ENCODE results near the gene EPS8L2. TPM values are rescaled to one million over a fixed set of nuclear protein-coding genes. Genes with fewer than 3 reads are reported as not detected.

The EPS8L2 gene
- total and polyA plus RNA-seq, 4 experiments from 2014 or later = 15.4 to 19.5 (median 17.6) TPM

DNA sequence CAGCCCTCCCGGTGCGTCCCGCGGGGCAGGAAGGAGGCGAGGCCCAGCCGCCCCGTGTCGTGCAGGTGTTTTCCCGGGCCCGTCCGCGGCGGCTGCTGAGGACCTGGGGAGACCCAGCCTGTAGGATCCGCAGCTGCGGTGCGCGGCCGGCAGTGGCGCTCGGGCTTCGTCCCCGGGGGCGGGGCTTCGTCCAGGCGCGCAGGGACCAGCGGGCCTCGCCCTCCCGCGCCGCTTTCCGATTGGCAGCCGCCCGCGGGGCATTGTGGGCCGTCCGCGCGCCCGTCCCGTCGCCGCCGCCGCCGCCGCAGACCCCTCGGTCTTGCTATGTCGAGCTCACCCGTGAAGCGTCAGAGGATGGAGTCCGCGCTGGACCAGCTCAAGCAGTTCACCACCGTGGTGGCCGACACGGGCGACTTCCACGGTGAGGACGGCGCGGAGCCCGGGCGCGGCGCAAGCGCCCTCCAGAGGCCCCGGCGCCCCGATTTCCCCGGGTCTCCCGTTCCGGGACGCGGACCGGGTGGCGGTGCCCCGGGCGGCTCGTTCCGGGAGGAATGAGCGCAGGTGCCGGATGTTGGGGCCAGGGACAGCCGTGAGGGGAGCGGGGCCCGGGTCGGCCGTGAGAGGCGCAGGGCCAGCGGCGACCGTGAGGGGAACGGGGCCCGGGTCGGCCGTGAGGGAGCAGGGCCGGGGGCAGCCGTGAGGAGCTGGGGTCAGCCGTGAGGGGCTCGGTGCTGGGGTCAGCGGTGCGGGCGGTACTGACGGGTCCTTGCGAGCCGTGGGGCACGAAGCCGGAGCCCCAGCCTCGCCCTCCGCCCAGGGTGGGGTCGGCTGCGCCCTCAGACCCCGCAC lies 41.4 kb downstream of the EPS8L2 start, which contains the start of gene TALDO1:
Gene TALDO1, plus strand, starts transcription at position 307 of the 849 bp plus-strand sequence. Its CDS starts 18 bp downstream, at position 325.
- peaks cover 0 to 2% of the 10 kb centered on the region in 2 donors for H3K36me3 Mint-ChIP-seq
- Histone ChIP-seq H3K4me3 (ENCODE audit: low read length in 2 of 2) (peak within 1 kb of the TSS; percentile 58 to 87), H3K36me3 (ENCODE audit: insufficient read depth, low read length) (no peaks in the 10 kb centered on the region), H3K4me1 (ENCODE audit: insufficient read depth, low read length) (peaks cover 31% of the 10 kb centered on the region), H3K27me3 (ENCODE audit: insufficient read depth, low read length) (no peaks in the 10 kb centered on the region), H3K9me3 (ENCODE audit: control insufficient read depth in 1 of 2, low read length in 2 of 2) (no peaks in the 10 kb centered on the region), H3K27ac (ENCODE audit: low read depth, low read length) (peak within 1 kb of the TSS; percentile 67)
- ChIA-PET CTCF (ENCODE audit: partially characterized antibody) (interaction anchor here (1.1 to 2.7 kb wide), 8 partner anchors 10 to 192 kb away, joined by 3 to 11 read pairs (median 4); no protein-coding TSS in a partner anchor), POLR2A (ENCODE audit: partially characterized antibody) (interaction anchor here (0.9 to 3.9 kb wide), 15 partner anchors 10 to 211 kb away, joined by 3 to 30 read pairs (median 4); partner anchors contain the start of genes GATD1, HRAS, PIDD1 and TMEM80)
- no peaks in the 10 kb centered on the region for H3K27me3 Mint-ChIP-seq
- intact Hi-C loops (cut with micrococcal nuclease) = loop anchor here (1.0 to 2.0 kb wide), 2 partner anchors 19 to 29 kb away; partner anchors contain the start of gene GATD1
- peaks cover 11 to 29% (median 21%) of the 10 kb centered on the region in 4 donors for H3K4me1 Mint-ChIP-seq
- H3K27ac Mint-ChIP-seq = peak within 1 kb of the TSS; percentile 79 to 92 (median 86)
- DNase-seq = peak; percentile 62 to 80 (median 65)
- no peaks in the 10 kb centered on the region for H3K9me3 Mint-ChIP-seq
- peak within 1 kb of the TSS; percentile 82 to 89 (median 87) for H3K4me3 Mint-ChIP-seq

DNA sequence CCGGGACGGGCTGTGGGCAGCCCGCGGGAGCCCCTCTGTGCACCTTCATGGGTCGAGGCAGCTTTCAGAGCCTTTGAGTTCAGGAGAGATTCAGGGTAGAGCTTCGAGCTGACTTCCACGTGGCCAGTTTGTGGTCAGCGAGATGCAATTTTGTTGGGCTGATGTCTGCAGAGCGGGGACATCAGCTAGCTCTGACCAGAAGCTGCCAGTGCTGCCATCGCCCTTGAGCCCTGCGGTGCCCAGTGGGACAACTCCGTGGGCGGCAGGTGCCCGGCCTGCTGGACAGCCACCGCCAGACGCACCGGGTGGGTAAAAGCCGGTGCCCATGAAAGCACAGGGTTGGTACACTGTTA lies 42.0 kb downstream of the EPS8L2 start:
- ChIA-PET POLR2A (ENCODE audit: partially characterized antibody) (interaction anchor here (0.9 to 3.9 kb wide), 13 partner anchors 9 to 212 kb away, joined by 3 to 30 read pairs (median 5); partner anchors contain the start of genes GATD1, HRAS, PIDD1 and TMEM80), CTCF (ENCODE audit: partially characterized antibody) (interaction anchor here (0.9 to 2.7 kb wide), 11 partner anchors 9 to 226 kb away, joined by 3 to 11 read pairs (median 3); no protein-coding TSS in a partner anchor)
- H3K27ac ChIP-seq (ENCODE audit: low read depth, low read length) = peak overlapping the region; percentile 67
- intact Hi-C loops (cut with micrococcal nuclease) = no loop called here
- H3K4me3 Mint-ChIP-seq = peak overlapping the region; percentile 75 to 89 (median 82)
- H3K36me3 ChIP-seq (ENCODE audit: insufficient read depth, low read length) = no peaks in the 10 kb centered on the region
- H3K27me3 ChIP-seq (ENCODE audit: insufficient read depth, low read length) = no peaks in the 10 kb centered on the region
- no peaks in the 10 kb centered on the region for H3K27me3 Mint-ChIP-seq
- H3K4me1 ChIP-seq (ENCODE audit: insufficient read depth, low read length) = peaks cover 31% of the 10 kb centered on the region
- peak overlapping the region; percentile 58 to 87 for H3K4me3 ChIP-seq (ENCODE audit: low read length in 2 of 2)
- no peak for DNase-seq
- H3K36me3 Mint-ChIP-seq = peaks cover 0 to 3% of the 10 kb centered on the region in 2 donors
- no peaks in the 10 kb centered on the region for H3K9me3 ChIP-seq (ENCODE audit: control insufficient read depth in 1 of 2, low read length in 2 of 2)
- H3K9me3 Mint-ChIP-seq = no peaks in the 10 kb centered on the region
- peaks cover 12 to 29% (median 21%) of the 10 kb centered on the region in 4 donors for H3K4me1 Mint-ChIP-seq
- H3K27ac Mint-ChIP-seq = peak overlapping the region; percentile 52 to 87 (median 75)

DNA sequence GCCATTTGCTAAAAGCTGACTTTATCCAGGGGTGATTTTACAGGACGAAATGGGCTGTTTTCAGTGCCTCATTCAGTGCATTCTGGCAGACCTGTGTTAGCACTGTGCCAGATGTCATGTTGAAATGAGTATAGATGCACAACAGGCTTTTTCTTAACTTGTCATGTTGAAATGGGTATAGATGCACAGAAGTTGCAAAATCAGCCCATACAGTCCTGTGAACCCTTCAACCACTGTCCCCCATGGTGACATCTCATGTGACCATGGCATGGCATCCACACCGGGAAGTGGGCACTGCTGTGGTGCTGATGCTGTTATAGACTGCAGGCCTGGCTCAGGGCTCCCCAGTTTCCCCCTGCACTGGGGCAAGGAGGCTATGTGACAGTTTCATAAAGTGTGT lies 43.7 kb downstream of the EPS8L2 start:
- Histone ChIP-seq H3K36me3 (ENCODE audit: insufficient read depth, low read length) (no peaks in the 10 kb centered on the region), H3K27ac (ENCODE audit: low read depth, low read length) (no peak overlapping the region), H3K4me3 (ENCODE audit: low read length in 2 of 2) (no peak overlapping the region), H3K27me3 (ENCODE audit: insufficient read depth, low read length) (no peaks in the 10 kb centered on the region), H3K9me3 (ENCODE audit: control insufficient read depth in 1 of 2, low read length in 2 of 2) (no peaks in the 10 kb centered on the region), H3K4me1 (ENCODE audit: insufficient read depth, low read length) (peaks cover 31% of the 10 kb centered on the region)
- H3K27ac Mint-ChIP-seq = peak overlapping the region in 3 of 7 donors; percentile 29 to 60 (median 36)
- H3K4me3 Mint-ChIP-seq = peak overlapping the region in 5 of 8 donors; percentile 25 to 71 (median 46)
- no peaks in the 10 kb centered on the region for H3K27me3 Mint-ChIP-seq
- no peaks in the 10 kb centered on the region for H3K9me3 Mint-ChIP-seq
- CTCF ChIA-PET (ENCODE audit: partially characterized antibody) = interaction anchor here (0.6 to 0.9 kb wide), 2 partner anchors 10 to 244 kb away, joined by 3 to 4 read pairs; no protein-coding TSS in a partner anchor
- H3K4me1 Mint-ChIP-seq = peaks cover 13 to 29% (median 21%) of the 10 kb centered on the region in 4 donors
- DNase-seq = no peak
- H3K36me3 Mint-ChIP-seq = peaks cover 0 to 3% of the 10 kb centered on the region in 2 donors
- intact Hi-C loops (cut with micrococcal nuclease) = no loop called here
- POLR2A ChIA-PET (ENCODE audit: partially characterized antibody) = interaction anchor here (1.0 kb wide), 1 partner anchor 15 kb away, joined by 3 read pairs; no protein-coding TSS in a partner anchor

DNA sequence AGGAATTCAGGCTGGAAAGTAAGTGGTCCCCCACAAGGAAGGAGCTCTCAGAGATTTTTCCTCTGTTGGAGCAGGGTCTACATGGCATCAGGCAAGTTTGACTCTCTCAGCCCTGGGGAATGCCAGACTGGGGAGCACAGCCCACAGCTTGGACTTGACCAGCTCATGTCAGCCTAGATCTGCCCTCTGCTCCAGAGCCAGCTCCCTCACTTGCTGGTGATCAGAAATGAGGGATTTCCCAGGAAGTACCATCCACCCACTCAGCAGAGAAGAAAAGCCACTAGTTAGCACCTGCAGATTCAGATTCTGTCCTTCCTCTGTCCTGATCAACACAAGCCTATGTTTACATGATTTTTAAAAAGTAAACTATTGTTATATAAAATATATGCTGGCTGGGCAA lies 54.2 kb downstream of the EPS8L2 start:
- Histone ChIP-seq H3K4me1 (ENCODE audit: insufficient read depth, low read length) (no peaks in the 10 kb centered on the region), H3K4me3 (ENCODE audit: low read length in 2 of 2) (no peak overlapping the region), H3K27me3 (ENCODE audit: insufficient read depth, low read length) (no peaks in the 10 kb centered on the region), H3K27ac (ENCODE audit: low read depth, low read length) (no peak overlapping the region), H3K36me3 (ENCODE audit: insufficient read depth, low read length) (peaks cover 52% of the 10 kb centered on the region), H3K9me3 (ENCODE audit: control insufficient read depth in 1 of 2, low read length in 2 of 2) (no peaks in the 10 kb centered on the region)
- Mint-ChIP-seq H3K27ac (peak overlapping the region in 1 of 7 donors; percentile 47), H3K9me3 (no peaks in the 10 kb centered on the region), H3K4me3 (no peak overlapping the region), H3K4me1 (no peaks in the 10 kb centered on the region), H3K36me3 (peaks cover 12 to 52% of the 10 kb centered on the region in 2 donors), H3K27me3 (no peaks in the 10 kb centered on the region)
- CTCF ChIA-PET (ENCODE audit: partially characterized antibody) = interaction anchor here (0.7 to 1.2 kb wide), 3 partner anchors 10 to 34 kb away, joined by 3 to 6 read pairs (median 3); no protein-coding TSS in a partner anchor
- POLR2A ChIA-PET (ENCODE audit: partially characterized antibody) = no interaction called here
- no peak for DNase-seq
- intact Hi-C loops (cut with micrococcal nuclease) = loop anchor here (5.0 kb wide), 1 partner anchor 37 kb away; the partner anchor contains the start of gene SLC25A22

DNA sequence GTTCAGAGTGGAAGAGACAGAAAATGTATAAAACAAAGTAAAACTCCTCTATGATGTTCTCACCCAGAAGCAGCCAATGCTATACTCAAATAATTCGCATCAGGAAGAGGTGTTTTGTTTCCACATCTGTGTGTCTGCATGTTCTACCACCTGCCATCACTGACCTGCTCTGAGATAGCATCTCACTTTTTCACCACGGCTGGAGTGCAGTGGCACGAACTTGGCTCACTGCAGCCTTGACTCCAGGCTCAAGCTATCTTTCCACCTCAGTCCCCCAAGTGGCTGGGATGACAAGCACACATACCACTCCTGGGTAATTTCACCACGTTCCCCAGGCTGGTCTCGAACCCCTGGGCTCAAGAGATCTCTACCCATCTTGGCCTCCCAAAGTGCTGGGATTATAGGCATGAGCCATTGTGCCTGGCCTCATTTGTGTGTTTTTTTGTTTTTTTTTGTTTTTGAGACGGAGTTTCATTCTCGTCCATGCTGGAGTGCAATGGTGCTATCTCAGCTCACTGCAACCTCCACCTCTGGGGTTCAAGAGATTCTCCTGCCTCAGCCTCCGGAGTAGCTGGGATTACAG lies 55.6 kb downstream of the EPS8L2 start:
- POLR2A ChIA-PET (ENCODE audit: partially characterized antibody) = no interaction called here
- H3K4me3 Mint-ChIP-seq = no peak overlapping the region
- H3K27ac Mint-ChIP-seq = peak overlapping the region in 2 of 7 donors; percentile 42 to 43
- H3K27me3 Mint-ChIP-seq = no peaks in the 10 kb centered on the region
- Histone ChIP-seq H3K27ac (ENCODE audit: low read depth, low read length) (no peak overlapping the region), H3K36me3 (ENCODE audit: insufficient read depth, low read length) (peaks cover 52% of the 10 kb centered on the region), H3K27me3 (ENCODE audit: insufficient read depth, low read length) (no peaks in the 10 kb centered on the region), H3K4me3 (ENCODE audit: low read length in 2 of 2) (no peak overlapping the region), H3K4me1 (ENCODE audit: insufficient read depth, low read length) (no peaks in the 10 kb centered on the region), H3K9me3 (ENCODE audit: control insufficient read depth in 1 of 2, low read length in 2 of 2) (no peaks in the 10 kb centered on the region)
- no peak for DNase-seq
- no peaks in the 10 kb centered on the region for H3K4me1 Mint-ChIP-seq
- intact Hi-C loops (cut with micrococcal nuclease) = loop anchor here (5.0 kb wide), 1 partner anchor 36 kb away; the partner anchor contains the start of gene SLC25A22
- no peaks in the 10 kb centered on the region for H3K9me3 Mint-ChIP-seq
- H3K36me3 Mint-ChIP-seq = peaks cover 12 to 52% of the 10 kb centered on the region in 2 donors
- CTCF ChIA-PET (ENCODE audit: partially characterized antibody) = interaction anchor here (0.7 to 1.4 kb wide), 3 partner anchors 28 to 65 kb away, joined by 3 read pairs; no protein-coding TSS in a partner anchor

DNA sequence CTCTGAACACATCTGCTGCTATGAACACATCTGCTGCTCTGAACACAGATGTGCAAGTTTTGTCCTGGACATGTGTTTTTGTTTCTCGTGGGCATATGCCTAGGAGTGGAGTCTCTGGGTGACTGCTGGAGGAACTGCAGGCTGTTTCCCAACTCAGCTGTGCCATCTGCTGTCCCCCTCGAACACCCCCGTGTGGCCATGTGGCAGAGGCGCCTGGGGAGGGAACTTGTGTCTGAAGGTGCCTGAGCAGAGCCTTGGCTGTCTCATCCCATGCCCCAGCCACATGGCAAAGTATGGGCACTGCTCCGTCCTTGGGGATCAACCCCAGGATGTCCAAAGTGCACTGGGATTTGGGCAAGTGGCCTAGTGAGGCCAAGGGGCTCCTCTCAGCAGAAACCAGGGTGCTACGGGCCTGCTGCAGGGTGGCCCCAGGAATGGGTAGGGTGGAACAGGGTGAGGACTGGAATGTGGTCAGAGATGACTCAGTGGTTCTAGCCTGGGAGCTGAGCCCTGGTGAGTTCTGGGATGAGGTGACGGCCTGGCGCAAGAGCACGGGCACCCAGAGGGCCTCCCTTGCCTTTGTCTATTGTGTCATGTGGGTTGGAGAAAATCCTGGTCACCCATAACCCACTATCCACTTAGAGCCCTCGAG lies 56.5 kb downstream of the EPS8L2 start:
- no peaks in the 10 kb centered on the region for H3K4me1 ChIP-seq (ENCODE audit: insufficient read depth, low read length)
- intact Hi-C loops (cut with micrococcal nuclease) = loop anchor here (5.0 kb wide), 1 partner anchor 35 kb away; the partner anchor contains the start of gene SLC25A22
- no peaks in the 10 kb centered on the region for H3K9me3 ChIP-seq (ENCODE audit: control insufficient read depth in 1 of 2, low read length in 2 of 2)
- ChIA-PET CTCF (ENCODE audit: partially characterized antibody) (interaction anchor here (0.7 to 2.2 kb wide), 3 partner anchors 14 to 35 kb away, joined by 3 to 7 read pairs (median 6); partner anchors contain the start of gene TALDO1), POLR2A (ENCODE audit: partially characterized antibody) (no interaction called here)
- no peaks in the 10 kb centered on the region for H3K4me1 Mint-ChIP-seq
- peaks cover 46% of the 10 kb centered on the region for H3K36me3 ChIP-seq (ENCODE audit: insufficient read depth, low read length)
- H3K27me3 ChIP-seq (ENCODE audit: insufficient read depth, low read length) = no peaks in the 10 kb centered on the region
- H3K4me3 Mint-ChIP-seq = no peak overlapping the region
- no peak overlapping the region for H3K4me3 ChIP-seq (ENCODE audit: low read length in 2 of 2)
- H3K27me3 Mint-ChIP-seq = no peaks in the 10 kb centered on the region
- no peaks in the 10 kb centered on the region for H3K9me3 Mint-ChIP-seq
- peaks cover 10 to 49% of the 10 kb centered on the region in 2 donors for H3K36me3 Mint-ChIP-seq
- peak overlapping the region in 3 of 7 donors; percentile 36 to 74 (median 68) for H3K27ac Mint-ChIP-seq
- no peak overlapping the region for H3K27ac ChIP-seq (ENCODE audit: low read depth, low read length)
- DNase-seq = no peak

Measured in CD4-positive, alpha-beta memory T cell (primary cell).